ENCODE measurements around the gene HSD3B2. TPM values are rescaled to one million over a fixed set of nuclear protein-coding genes. Genes with fewer than 3 reads are reported as not detected.

The HSD3B2 gene
- polyA plus RNA-seq, 1 experiment, result not detected

DNA sequence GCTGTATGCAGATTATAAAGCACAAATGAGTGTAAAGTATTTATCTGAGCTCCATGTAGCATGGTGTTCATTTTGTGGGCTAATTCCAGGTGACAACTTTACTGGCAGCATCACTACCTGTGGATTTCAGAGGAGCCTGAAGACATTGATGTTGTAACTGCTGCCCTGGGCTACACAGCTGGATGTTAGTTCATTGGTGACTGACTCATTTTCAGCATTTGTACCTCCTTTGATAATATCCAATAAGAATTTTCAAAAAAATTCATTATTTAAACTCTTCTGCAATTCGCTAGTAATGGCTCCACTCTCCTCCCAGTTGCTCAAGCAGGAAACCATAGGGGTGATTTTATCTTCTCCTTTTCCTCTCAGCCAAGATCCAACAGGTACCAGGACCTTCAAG is 54.8 kb downstream of the HSD3B2 start:
- TF ChIP-seq, protein P1, sequence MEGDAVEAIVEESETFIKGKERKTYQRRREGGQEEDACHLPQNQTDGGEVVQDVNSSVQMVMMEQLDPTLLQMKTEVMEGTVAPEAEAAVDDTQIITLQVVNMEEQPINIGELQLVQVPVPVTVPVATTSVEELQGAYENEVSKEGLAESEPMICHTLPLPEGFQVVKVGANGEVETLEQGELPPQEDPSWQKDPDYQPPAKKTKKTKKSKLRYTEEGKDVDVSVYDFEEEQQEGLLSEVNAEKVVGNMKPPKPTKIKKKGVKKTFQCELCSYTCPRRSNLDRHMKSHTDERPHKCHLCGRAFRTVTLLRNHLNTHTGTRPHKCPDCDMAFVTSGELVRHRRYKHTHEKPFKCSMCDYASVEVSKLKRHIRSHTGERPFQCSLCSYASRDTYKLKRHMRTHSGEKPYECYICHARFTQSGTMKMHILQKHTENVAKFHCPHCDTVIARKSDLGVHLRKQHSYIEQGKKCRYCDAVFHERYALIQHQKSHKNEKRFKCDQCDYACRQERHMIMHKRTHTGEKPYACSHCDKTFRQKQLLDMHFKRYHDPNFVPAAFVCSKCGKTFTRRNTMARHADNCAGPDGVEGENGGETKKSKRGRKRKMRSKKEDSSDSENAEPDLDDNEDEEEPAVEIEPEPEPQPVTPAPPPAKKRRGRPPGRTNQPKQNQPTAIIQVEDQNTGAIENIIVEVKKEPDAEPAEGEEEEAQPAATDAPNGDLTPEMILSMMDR (IDR thresholded peaks at IDR 0.05; ENCODE audit: insufficient read depth, low read depth, low read length), result no peak
- DNase-seq (ENCODE audit: low read depth), result no peak
- Histone ChIP-seq H3K36me3 (ENCODE audit: control insufficient read depth, insufficient read depth, low read length) (no peaks in the 10 kb centered on the region), H3K4me3 (ENCODE audit: low read depth, low read length) (no peak overlapping the region), H3K27me3 (ENCODE audit: control insufficient read depth, insufficient read depth, low read length) (peaks cover 4% of the 10 kb centered on the region)
- POLR2A ChIA-PET, result no interaction called here
- CTCF ChIA-PET, result no interaction called here

DNA sequence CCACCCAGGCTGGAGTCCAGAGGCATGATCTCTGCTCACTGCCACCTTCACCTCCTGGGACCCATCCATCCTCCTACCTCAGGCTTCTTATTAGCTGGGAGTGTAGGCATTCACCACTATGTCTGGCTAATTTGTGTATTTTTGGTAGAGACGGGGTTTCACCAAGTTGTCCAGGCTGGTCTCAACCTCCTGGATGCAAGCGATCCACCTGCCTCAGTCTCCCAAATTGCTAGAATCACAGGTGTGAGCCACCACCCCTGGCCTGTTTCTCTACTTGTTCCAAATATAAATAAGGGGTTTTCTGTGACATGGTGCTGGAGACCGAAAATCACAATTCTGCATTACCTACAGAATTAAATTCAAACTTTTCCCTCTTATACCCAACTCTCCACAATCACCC is 55.4 kb downstream of the HSD3B2 start:
- CTCF ChIA-PET, result no interaction called here
- TF ChIP-seq, protein P1 (IDR thresholded peaks at IDR 0.05; ENCODE audit: insufficient read depth, low read depth, low read length), result no peak

DNA sequence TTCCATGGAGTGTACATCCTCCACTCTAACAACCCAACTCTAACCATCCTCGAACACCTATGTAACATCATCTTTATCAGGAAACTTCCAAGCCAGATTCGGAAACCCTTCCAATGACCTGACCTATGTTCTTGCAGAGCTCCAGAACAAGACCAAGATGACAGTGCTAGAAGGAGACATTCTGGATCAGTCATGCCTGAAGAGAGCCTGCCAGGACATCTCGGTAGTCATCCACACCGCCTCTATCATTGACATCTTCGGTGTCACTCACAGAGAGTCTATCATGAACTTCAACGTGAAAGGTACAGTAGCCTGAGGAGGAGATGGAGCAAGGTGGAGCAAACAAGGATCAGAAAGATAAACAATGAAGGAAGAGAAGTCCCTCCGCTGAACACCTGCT is 56.0 kb downstream of the HSD3B2 start:
- TF ChIP-seq, protein P1 (IDR thresholded peaks at IDR 0.05; ENCODE audit: insufficient read depth, low read depth, low read length), result no peak
- no peak for DNase-seq (ENCODE audit: low read depth)
- Histone ChIP-seq H3K4me3 (ENCODE audit: low read depth, low read length) (no peak overlapping the region), H3K27me3 (ENCODE audit: control insufficient read depth, insufficient read depth, low read length) (peaks cover 4% of the 10 kb centered on the region), H3K36me3 (ENCODE audit: control insufficient read depth, insufficient read depth, low read length) (no peaks in the 10 kb centered on the region)
- ChIA-PET POLR2A (no interaction called here), CTCF (interaction anchor here (0.6 kb wide), 1 partner anchor 205 kb away, joined by 3 read pairs; no protein-coding TSS in a partner anchor)

More for the DNA sequence above, 55.4 kb downstream of the HSD3B2 start:
- Histone ChIP-seq H3K36me3 (ENCODE audit: control insufficient read depth, insufficient read depth, low read length) (no peaks in the 10 kb centered on the region), H3K4me3 (ENCODE audit: low read depth, low read length) (no peak overlapping the region), H3K27me3 (ENCODE audit: control insufficient read depth, insufficient read depth, low read length) (peaks cover 4% of the 10 kb centered on the region)
- POLR2A ChIA-PET, result no interaction called here
- no peak for DNase-seq (ENCODE audit: low read depth)

DNA sequence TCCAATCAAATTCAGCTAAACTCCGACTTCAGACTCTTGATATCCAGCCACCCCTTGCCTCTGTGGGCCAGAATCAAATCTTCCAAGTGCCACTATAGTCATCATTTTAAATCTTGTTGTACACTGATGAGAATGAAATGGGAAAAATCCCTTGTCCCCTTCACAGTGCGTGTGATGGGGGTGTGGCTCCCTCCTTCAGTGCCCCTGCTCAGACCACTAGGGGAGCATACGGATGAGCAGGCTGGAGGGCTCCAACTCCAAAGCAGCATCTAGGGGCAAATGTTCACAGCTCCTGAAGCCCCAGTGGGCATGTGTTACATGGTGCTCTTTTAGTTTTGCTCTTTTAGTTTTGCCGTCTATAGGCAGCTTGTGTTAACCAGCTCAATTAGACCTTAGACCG is 56.6 kb downstream of the HSD3B2 start:
- no peak for DNase-seq (ENCODE audit: low read depth)
- CTCF ChIA-PET, result interaction anchor here (0.6 kb wide), 1 partner anchor 204 kb away, joined by 3 read pairs; no protein-coding TSS in a partner anchor
- Histone ChIP-seq H3K27me3 (ENCODE audit: control insufficient read depth, insufficient read depth, low read length) (peaks cover 4% of the 10 kb centered on the region), H3K4me3 (ENCODE audit: low read depth, low read length) (no peak overlapping the region), H3K36me3 (ENCODE audit: control insufficient read depth, insufficient read depth, low read length) (no peaks in the 10 kb centered on the region)
- POLR2A ChIA-PET, result no interaction called here
- TF ChIP-seq, protein P1 (IDR thresholded peaks at IDR 0.05; ENCODE audit: insufficient read depth, low read depth, low read length), result no peak

DNA sequence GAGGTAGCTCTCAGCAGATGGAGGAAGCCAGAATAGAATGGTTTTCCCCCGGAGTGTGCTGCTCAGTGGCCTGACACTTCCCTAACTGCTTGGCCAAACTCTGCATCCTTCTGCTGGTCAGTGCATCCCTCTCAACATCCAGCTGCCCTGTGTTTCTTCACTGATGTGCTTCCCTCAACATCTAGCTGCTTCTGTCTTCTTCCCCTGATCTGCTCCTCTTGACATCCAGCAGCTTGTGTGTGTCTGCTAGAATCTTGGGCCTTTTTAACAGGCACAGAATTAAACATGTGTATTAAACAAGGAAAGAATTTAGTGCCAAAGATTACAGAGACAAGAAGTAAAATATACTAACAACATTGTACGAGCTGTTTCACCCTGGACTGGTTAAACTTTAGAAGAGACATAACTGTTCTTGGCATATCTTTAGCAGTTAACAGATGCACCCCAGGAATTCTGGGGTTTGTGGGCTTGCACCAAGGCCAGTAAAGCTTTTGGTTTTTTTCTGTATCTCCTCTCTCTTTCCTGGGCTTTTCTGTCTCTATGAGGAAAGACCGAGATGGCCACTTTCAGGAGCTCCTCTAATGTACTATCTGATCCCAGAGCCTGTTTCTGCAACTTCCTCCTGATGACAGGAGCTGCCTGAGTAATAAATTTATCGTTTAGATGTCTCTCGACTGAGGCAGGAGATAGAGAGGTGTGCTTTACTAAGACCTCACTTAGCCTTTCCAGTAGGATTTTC is 57.3 kb downstream of the HSD3B2 start:
- no peak for DNase-seq (ENCODE audit: low read depth)
- Histone ChIP-seq H3K4me3 (ENCODE audit: low read depth, low read length) (no peak overlapping the region), H3K27me3 (ENCODE audit: control insufficient read depth, insufficient read depth, low read length) (peaks cover 4% of the 10 kb centered on the region), H3K36me3 (ENCODE audit: control insufficient read depth, insufficient read depth, low read length) (no peaks in the 10 kb centered on the region)
- TF ChIP-seq, protein P1 (IDR thresholded peaks at IDR 0.05; ENCODE audit: insufficient read depth, low read depth, low read length), result no peak
- ChIA-PET POLR2A (no interaction called here), CTCF (no interaction called here)

Other genes with a start within 250 kb of the HSD3B2 start
- not detected in 2 replicates for gene HAO2, start 46.4 kb upstream of the HSD3B2 start, polyA plus RNA-seq (2011; rRNA removed)
- not detected in 2 replicates for gene HSD3B1, start 92.1 kb downstream of the HSD3B2 start, polyA plus RNA-seq (2011; rRNA removed)
- 3.2 and 5.7 TPM in 2 replicates for gene ZNF697, start 233.1 kb downstream of the HSD3B2 start, polyA plus RNA-seq (2011; rRNA removed)